ENCODE measurements around the gene GABBR1.

- TF ChIP-seq POLR2A (IDR thresholded peaks at IDR 0.05; ENCODE audit: low read depth, low read length) (no peak), CTCF (IDR thresholded peaks at IDR 0.05; ENCODE audit: extremely low read depth in 1 of 2, insufficient read depth in 1 of 2, low read depth in 1 of 2, low read length in 2 of 2) (no peak), POLR2AphosphoS5 (IDR thresholded peaks at IDR 0.05; ENCODE audit: insufficient read depth, low read depth, low read length) (no peak), EZH2 (IDR thresholded peaks at IDR 0.05; ENCODE audit: borderline replicate concordance, low read depth, low read length, severe bottlenecking) (no peak), JUN (IDR thresholded peaks at IDR 0.05; ENCODE audit: borderline replicate concordance, insufficient read depth, insufficient read length, low read depth) (no peak), MYC (IDR thresholded peaks at IDR 0.05; ENCODE audit: low read depth, low read length) (no peak)
- TF ChIP-seq, protein P1, sequence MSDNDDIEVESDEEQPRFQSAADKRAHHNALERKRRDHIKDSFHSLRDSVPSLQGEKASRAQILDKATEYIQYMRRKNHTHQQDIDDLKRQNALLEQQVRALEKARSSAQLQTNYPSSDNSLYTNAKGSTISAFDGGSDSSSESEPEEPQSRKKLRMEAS (IDR thresholded peaks at IDR 0.05; ENCODE audit: insufficient read depth, insufficient read length): no peak
Measured at GRCh38 chr6:29531668-29532067, 101.3 kb downstream of the GABBR1 start.

Data from endothelial cell of umbilical vein (primary cell).